Astrocyte (in vitro differentiated cells and primary cell): ENCODE measurements around the gene DMPK.
"Not testable (repeated sequence)": the region's sequence is repeated elsewhere in the genome, so short reads cannot be mapped to it uniquely, and the experiment has no call there.

ENCODE experiments used
- EZH2 ChIP-seq: IDR thresholded peaks from 2 replicates; pipeline ENCODE4 v1.6.1; 2012; ENCODE audit warnings: mild to moderate bottlenecking, low read length, inconsistent platforms; ENCODE audit not compliant: insufficient read depth
- TF ChIP-seq, protein P1 (sequence below): IDR thresholded peaks from 2 replicates; pipeline ENCODE4 v1.5.1; 2011; ENCODE audit warnings: low read depth, mild to moderate bottlenecking, inconsistent platforms, low read length, moderate library complexity; ENCODE audit not compliant: insufficient read depth

DNA sequence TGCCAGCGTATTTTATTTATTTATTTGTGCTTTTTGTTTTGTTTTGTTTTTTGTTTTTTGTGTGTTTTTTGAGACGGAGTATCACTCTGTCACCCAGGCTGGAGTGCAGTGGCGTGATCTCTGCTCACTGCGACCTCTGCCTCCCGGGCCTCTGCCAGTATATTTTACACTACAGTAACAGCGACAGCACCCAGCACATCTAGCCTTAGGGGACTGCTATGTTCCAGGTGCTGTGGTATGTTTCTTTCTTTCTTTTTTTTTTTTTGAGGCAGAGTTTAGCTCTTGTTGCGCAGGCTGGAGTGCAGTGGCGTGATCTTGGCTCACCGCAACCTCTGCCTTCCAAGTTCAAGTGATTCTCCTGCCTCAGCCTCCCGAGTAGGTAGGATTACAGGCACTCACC is 30.8 kb downstream of the DMPK start:
- TF ChIP-seq, protein P1, sequence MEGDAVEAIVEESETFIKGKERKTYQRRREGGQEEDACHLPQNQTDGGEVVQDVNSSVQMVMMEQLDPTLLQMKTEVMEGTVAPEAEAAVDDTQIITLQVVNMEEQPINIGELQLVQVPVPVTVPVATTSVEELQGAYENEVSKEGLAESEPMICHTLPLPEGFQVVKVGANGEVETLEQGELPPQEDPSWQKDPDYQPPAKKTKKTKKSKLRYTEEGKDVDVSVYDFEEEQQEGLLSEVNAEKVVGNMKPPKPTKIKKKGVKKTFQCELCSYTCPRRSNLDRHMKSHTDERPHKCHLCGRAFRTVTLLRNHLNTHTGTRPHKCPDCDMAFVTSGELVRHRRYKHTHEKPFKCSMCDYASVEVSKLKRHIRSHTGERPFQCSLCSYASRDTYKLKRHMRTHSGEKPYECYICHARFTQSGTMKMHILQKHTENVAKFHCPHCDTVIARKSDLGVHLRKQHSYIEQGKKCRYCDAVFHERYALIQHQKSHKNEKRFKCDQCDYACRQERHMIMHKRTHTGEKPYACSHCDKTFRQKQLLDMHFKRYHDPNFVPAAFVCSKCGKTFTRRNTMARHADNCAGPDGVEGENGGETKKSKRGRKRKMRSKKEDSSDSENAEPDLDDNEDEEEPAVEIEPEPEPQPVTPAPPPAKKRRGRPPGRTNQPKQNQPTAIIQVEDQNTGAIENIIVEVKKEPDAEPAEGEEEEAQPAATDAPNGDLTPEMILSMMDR, result not testable (repeated sequence)
- TF ChIP-seq EZH2, result not testable (repeated sequence)
